Subcutaneous abdominal adipose tissue (tissue), 5 donors: ENCODE results near the gene ACSM2B.
"Not testable (repeated sequence)": the region's sequence is repeated elsewhere in the genome, so short reads cannot be mapped to it uniquely, and the experiment has no call there.

Experiments used
- H3K27ac ChIP-seq: one replicate; pipeline ENCODE4 v1.7.0; 2013; ENCODE audit warnings: low read depth, mild to moderate bottlenecking, inconsistent platforms, low read length, moderate library complexity
- H3K27me3 ChIP-seq, 5 donors: one replicate each; pipeline ENCODE4 v1.7.0; 2013; ENCODE audit warnings: low read length in 5 of 5, inconsistent platforms in 1 of 5; ENCODE audit not compliant: control insufficient read depth in 5 of 5, insufficient read depth in 4 of 5
- H3K36me3 ChIP-seq, 5 donors: one replicate each; pipeline ENCODE4 v1.7.0; 2013; ENCODE audit warnings: low read length in 5 of 5; ENCODE audit not compliant: control insufficient read depth in 5 of 5, insufficient read depth in 5 of 5
- H3K4me1 ChIP-seq, 5 donors: one replicate each; pipeline ENCODE4 v1.7.0; 2013; ENCODE audit warnings: low read length in 5 of 5, mild to moderate bottlenecking in 3 of 5, moderate library complexity in 1 of 5; ENCODE audit not compliant: control insufficient read depth in 5 of 5, insufficient read depth in 5 of 5
- H3K4me3 ChIP-seq, 5 donors: one replicate each; pipeline ENCODE4 v1.7.0; 2013; ENCODE audit warnings: low read length in 5 of 5, low read depth in 1 of 5
- H3K9ac ChIP-seq, 5 donors: one replicate each; pipeline ENCODE4 v1.7.0; 2013; ENCODE audit warnings: low read length in 5 of 5, mild to moderate bottlenecking in 4 of 5, moderate library complexity in 3 of 5
- H3K9me3 ChIP-seq, 5 donors: one replicate each; pipeline ENCODE4 v1.7.0; 2013; ENCODE audit warnings: low read length in 5 of 5; ENCODE audit not compliant: control insufficient read depth in 5 of 5
- donor health status: healthy.
- donor health status: healthy.
- donor health status: healthy.
- donor health status: healthy.
- donor health status: healthy.

ACSM2B gene

GRCh38 chr16:20576145-20576544 lies at the start of gene ACSM2B:
Gene ACSM2B (minus strand): TSS chr16:20576367. CDS start chr16:20564845, 11,522 bp downstream.
- H3K27me3 ChIP-seq, H3K4me3 ChIP-seq, H3K9ac ChIP-seq, H3K36me3 ChIP-seq, H3K9me3 ChIP-seq, H3K4me1 ChIP-seq, H3K27ac ChIP-seq: not testable (repeated sequence)

GRCh38 chr16:20624882-20625807 lies 49.0 kb upstream of the ACSM2B start:
- no peak overlapping the region for H3K4me3 ChIP-seq
- H3K27me3 ChIP-seq: no peaks in the 10 kb centered on the region
- H3K9me3 ChIP-seq: no peaks in the 10 kb centered on the region
- no peak overlapping the region for H3K27ac ChIP-seq
- no peaks in the 10 kb centered on the region for H3K36me3 ChIP-seq
- H3K4me1 ChIP-seq: peaks cover 0 to 7% (median 0%) of the 10 kb centered on the region in 5 donors
- H3K9ac ChIP-seq: no peak overlapping the region

- no peaks in the 10 kb centered on the region for H3K27me3 ChIP-seq
- no peaks in the 10 kb centered on the region for H3K36me3 ChIP-seq
- H3K9ac ChIP-seq: no peak overlapping the region
- no peak overlapping the region for H3K4me3 ChIP-seq
- peaks cover 0 to 7% (median 0%) of the 10 kb centered on the region in 5 donors for H3K4me1 ChIP-seq
- H3K9me3 ChIP-seq: no peaks in the 10 kb centered on the region
- H3K27ac ChIP-seq: no peak overlapping the region
Measured at GRCh38 chr16:20624205-20624604, 48.0 kb upstream of the ACSM2B start.

- Histone ChIP-seq H3K9ac (no peak overlapping the region), H3K9me3 (no peaks in the 10 kb centered on the region), H3K36me3 (no peaks in the 10 kb centered on the region), H3K4me1 (no peaks in the 10 kb centered on the region), H3K4me3 (no peak overlapping the region), H3K27ac (no peak overlapping the region), H3K27me3 (no peaks in the 10 kb centered on the region)
Measured at GRCh38 chr16:20622498-20622870, 46.3 kb upstream of the ACSM2B start.

GRCh38 chr16:20621406-20621805 lies 45.2 kb upstream of the ACSM2B start:
- no peak overlapping the region for H3K27ac ChIP-seq
- no peak overlapping the region for H3K4me3 ChIP-seq
- H3K4me1 ChIP-seq: no peaks in the 10 kb centered on the region
- no peaks in the 10 kb centered on the region for H3K9me3 ChIP-seq
- H3K9ac ChIP-seq: no peak overlapping the region
- H3K36me3 ChIP-seq: no peaks in the 10 kb centered on the region
- no peaks in the 10 kb centered on the region for H3K27me3 ChIP-seq

GRCh38 chr16:20620770-20621169 lies 44.6 kb upstream of the ACSM2B start:
- no peak overlapping the region for H3K9ac ChIP-seq
- no peaks in the 10 kb centered on the region for H3K9me3 ChIP-seq
- H3K4me3 ChIP-seq: no peak overlapping the region
- H3K36me3 ChIP-seq: no peaks in the 10 kb centered on the region
- H3K4me1 ChIP-seq: no peaks in the 10 kb centered on the region
- no peak overlapping the region for H3K27ac ChIP-seq
- no peaks in the 10 kb centered on the region for H3K27me3 ChIP-seq

GRCh38 chr16:20620003-20620402 lies 43.8 kb upstream of the ACSM2B start:
- Histone ChIP-seq H3K4me1 (no peaks in the 10 kb centered on the region), H3K27me3 (no peaks in the 10 kb centered on the region), H3K36me3 (no peaks in the 10 kb centered on the region), H3K9me3 (no peaks in the 10 kb centered on the region), H3K27ac (no peak overlapping the region), H3K9ac (no peak overlapping the region), H3K4me3 (no peak overlapping the region)

GRCh38 chr16:20617271-20617670 lies 41.1 kb upstream of the ACSM2B start:
- no peaks in the 10 kb centered on the region for H3K9me3 ChIP-seq
- H3K4me3 ChIP-seq: no peak overlapping the region
- H3K27ac ChIP-seq: no peak overlapping the region
- H3K9ac ChIP-seq: no peak overlapping the region
- H3K36me3 ChIP-seq: no peaks in the 10 kb centered on the region
- H3K4me1 ChIP-seq: peaks cover 0 to 8% (median 6%) of the 10 kb centered on the region in 5 donors
- H3K27me3 ChIP-seq: no peaks in the 10 kb centered on the region

GRCh38 chr16:20614186-20615141 lies 38.3 kb upstream of the ACSM2B start:
- no peak overlapping the region for H3K27ac ChIP-seq
- no peak overlapping the region for H3K4me3 ChIP-seq
- no peak overlapping the region for H3K9ac ChIP-seq
- peaks cover 0 to 26% (median 19%) of the 10 kb centered on the region in 5 donors for H3K4me1 ChIP-seq
- no peaks in the 10 kb centered on the region for H3K27me3 ChIP-seq
- no peaks in the 10 kb centered on the region for H3K36me3 ChIP-seq
- H3K9me3 ChIP-seq: no peaks in the 10 kb centered on the region
